Skeletal muscle tissue (tissue), 4 donors: Measurements from ENCODE around the gene ZBTB42. TPM values are rescaled to one million over a fixed set of nuclear protein-coding genes. Genes with fewer than 3 reads are reported as not detected.

ENCODE experiments used
- H3K27ac ChIP-seq: one replicate; pipeline ENCODE4 v1.7.0; 2013; ENCODE audit warnings: mild to moderate bottlenecking, low read depth, low read length, inconsistent platforms
- H3K27me3 ChIP-seq, 3 donors: one replicate each; pipeline ENCODE4 v1.7.0; 2013; ENCODE audit warnings: low read length in 3 of 3; ENCODE audit not compliant: control insufficient read depth in 3 of 3, insufficient read depth in 3 of 3
- H3K36me3 ChIP-seq, 3 donors: one replicate each; pipeline ENCODE4 v1.7.0; 2013; ENCODE audit warnings: low read length in 3 of 3; ENCODE audit not compliant: control insufficient read depth in 3 of 3, insufficient read depth in 3 of 3
- H3K4me1 ChIP-seq, 3 donors: one replicate each; pipeline ENCODE4 v1.7.0; 2013; ENCODE audit warnings: low read length in 3 of 3, mild to moderate bottlenecking in 3 of 3; ENCODE audit not compliant: control insufficient read depth in 3 of 3, insufficient read depth in 3 of 3
- H3K4me3 ChIP-seq, 3 donors: one replicate each; pipeline ENCODE4 v1.7.0; 2013; ENCODE audit warnings: low read length in 3 of 3
- H3K9ac ChIP-seq, 3 donors: one replicate each; pipeline ENCODE4 v1.7.0; 2013; ENCODE audit warnings: low read length in 3 of 3, mild to moderate bottlenecking in 3 of 3, moderate library complexity in 2 of 3, low read depth in 1 of 3
- H3K9me3 ChIP-seq, 3 donors: one replicate each; pipeline ENCODE4 v1.7.0; 2013; ENCODE audit warnings: low read length in 3 of 3; ENCODE audit not compliant: control insufficient read depth in 3 of 3
- total RNA-seq: library from RNA; depleted of rRNA; stranded (reverse); fragments of >200 nt; gene quantifications from one replicate; pipeline ENCODE4 v1.2.3, GENCODE V29; 2014
- donor health status: Osteomylitis.

Gene ZBTB42
- total RNA-seq, 1 donor from 2014 or later: 3.7 TPM

GRCh38 chr14:104769324-104770071 lies 31.4 kb upstream of the ZBTB42 start:
- Histone ChIP-seq H3K27me3 (no peaks in the 10 kb centered on the region), H3K9ac (no peak overlapping the region), H3K9me3 (peaks cover 0 to 3% (median 3%) of the 10 kb centered on the region in 3 donors), H3K4me3 (no peak overlapping the region), H3K27ac (no peak overlapping the region), H3K4me1 (peaks cover 3 to 11% (median 7%) of the 10 kb centered on the region in 3 donors), H3K36me3 (peaks cover 26 to 40% (median 35%) of the 10 kb centered on the region in 3 donors)

- H3K4me3 ChIP-seq: no peak overlapping the region
- peaks cover 26 to 47% (median 35%) of the 10 kb centered on the region in 3 donors for H3K36me3 ChIP-seq
- no peak overlapping the region for H3K27ac ChIP-seq
- H3K27me3 ChIP-seq: no peaks in the 10 kb centered on the region
- H3K9me3 ChIP-seq: peaks cover 0 to 3% (median 3%) of the 10 kb centered on the region in 3 donors
- no peak overlapping the region for H3K9ac ChIP-seq
- peaks cover 3 to 11% (median 7%) of the 10 kb centered on the region in 3 donors for H3K4me1 ChIP-seq
These were observed 30.8 kb upstream of the ZBTB42 start for GRCh38 chr14:104770072-104770579.

- Histone ChIP-seq H3K36me3 (peaks cover 28 to 51% (median 41%) of the 10 kb centered on the region in 3 donors), H3K9me3 (peaks cover 0 to 3% (median 2%) of the 10 kb centered on the region in 3 donors), H3K4me3 (peak overlapping the region in 1 of 3 donors; percentile 22), H3K27me3 (no peaks in the 10 kb centered on the region), H3K9ac (no peak overlapping the region), H3K4me1 (peaks cover 3 to 11% (median 7%) of the 10 kb centered on the region in 3 donors), H3K27ac (no peak overlapping the region)
These were observed 30.0 kb upstream of the ZBTB42 start for GRCh38 chr14:104770851-104771272.

GRCh38 chr14:104771374-104771773 lies 29.5 kb upstream of the ZBTB42 start:
- H3K27me3 ChIP-seq: no peaks in the 10 kb centered on the region
- peaks cover 3 to 11% (median 7%) of the 10 kb centered on the region in 3 donors for H3K4me1 ChIP-seq
- H3K36me3 ChIP-seq: peaks cover 30 to 51% (median 42%) of the 10 kb centered on the region in 3 donors
- no peak overlapping the region for H3K27ac ChIP-seq
- H3K4me3 ChIP-seq: no peak overlapping the region
- H3K9ac ChIP-seq: no peak overlapping the region
- H3K9me3 ChIP-seq: peaks cover 0 to 2% (median 0%) of the 10 kb centered on the region in 3 donors

GRCh38 chr14:104771918-104772706 lies 28.8 kb upstream of the ZBTB42 start:
- no peaks in the 10 kb centered on the region for H3K9me3 ChIP-seq
- H3K36me3 ChIP-seq: peaks cover 32 to 51% (median 43%) of the 10 kb centered on the region in 3 donors
- H3K4me1 ChIP-seq: peaks cover 3 to 11% (median 7%) of the 10 kb centered on the region in 3 donors
- H3K27me3 ChIP-seq: no peaks in the 10 kb centered on the region
- H3K4me3 ChIP-seq: no peak overlapping the region
- H3K27ac ChIP-seq: no peak overlapping the region
- H3K9ac ChIP-seq: no peak overlapping the region

- peaks cover 32 to 47% (median 41%) of the 10 kb centered on the region in 3 donors for H3K36me3 ChIP-seq
- no peaks in the 10 kb centered on the region for H3K27me3 ChIP-seq
- no peak overlapping the region for H3K27ac ChIP-seq
- peaks cover 3 to 10% (median 7%) of the 10 kb centered on the region in 3 donors for H3K4me1 ChIP-seq
- no peak overlapping the region for H3K9ac ChIP-seq
- H3K9me3 ChIP-seq: no peaks in the 10 kb centered on the region
- no peak overlapping the region for H3K4me3 ChIP-seq
These were observed 28.0 kb upstream of the ZBTB42 start for GRCh38 chr14:104772707-104773504.

- Histone ChIP-seq H3K4me3 (no peak overlapping the region), H3K9me3 (no peaks in the 10 kb centered on the region), H3K27ac (no peak overlapping the region), H3K27me3 (no peaks in the 10 kb centered on the region), H3K9ac (no peak overlapping the region), H3K36me3 (peaks cover 32 to 44% (median 41%) of the 10 kb centered on the region in 3 donors), H3K4me1 (peaks cover 0 to 4% (median 3%) of the 10 kb centered on the region in 3 donors)
These were observed 27.1 kb upstream of the ZBTB42 start for GRCh38 chr14:104773505-104774452.

- no peaks in the 10 kb centered on the region for H3K27me3 ChIP-seq
- no peak overlapping the region for H3K27ac ChIP-seq
- H3K4me3 ChIP-seq: no peak overlapping the region
- no peaks in the 10 kb centered on the region for H3K9me3 ChIP-seq
- no peaks in the 10 kb centered on the region for H3K4me1 ChIP-seq
- no peak overlapping the region for H3K9ac ChIP-seq
- H3K36me3 ChIP-seq: peaks cover 32 to 44% (median 41%) of the 10 kb centered on the region in 3 donors
These were observed 26.3 kb upstream of the ZBTB42 start for GRCh38 chr14:104774453-104775072.
